HUES64 (cell line): ENCODE results near the gene ARHGEF37.
"Not testable (repeated sequence)": the region's sequence is repeated elsewhere in the genome, so short reads cannot be mapped to it uniquely, and the experiment has no call there.

ENCODE experiments used
- H3K27ac ChIP-seq: 2 replicates; pipeline ENCODE4 v1.7.0; 2013; ENCODE audit warnings: low read depth, low read length, inconsistent platforms
- H3K27me3 ChIP-seq: 2 replicates; pipeline ENCODE4 v1.6.1; 2013; ENCODE audit warnings: mild to moderate bottlenecking, low read length; ENCODE audit not compliant: insufficient read depth
- H3K36me3 ChIP-seq: 2 replicates; pipeline ENCODE4 v1.6.1; 2013; ENCODE audit warnings: mild to moderate bottlenecking, low read length; ENCODE audit not compliant: insufficient read depth
- H3K4me1 ChIP-seq: 2 replicates; pipeline ENCODE4 v1.6.1; 2013; ENCODE audit warnings: mild to moderate bottlenecking, low read length, moderate library complexity; ENCODE audit not compliant: insufficient read depth
- H3K4me3 ChIP-seq: 2 replicates; pipeline ENCODE4 v1.5.1; 2013; ENCODE audit warnings: mild to moderate bottlenecking, low read length, moderate library complexity
- H3K9ac ChIP-seq: 2 replicates; pipeline ENCODE4 v1.6.1; 2013; ENCODE audit warnings: mild to moderate bottlenecking, low read depth, low read length
- H3K9me3 ChIP-seq: 2 replicates; pipeline ENCODE4 v1.6.1; 2013; ENCODE audit warnings: low read depth, low read length; ENCODE audit not compliant: insufficient read depth
- WGBS: fragments of 150-250, 120-280 bp; methylation state at CpG from one replicate; pipeline ENCODE4 v1.1.7; 2013; ENCODE audit warnings: missing lambda C conversion rate; 5-methylcytosine and 5-hydroxymethylcytosine counted together

ARHGEF37 gene

GRCh38 chr5:149666212-149666852, 85.0 kb downstream of the ARHGEF37 start:
- no peak overlapping the region for H3K9ac ChIP-seq
- no peak overlapping the region for H3K27ac ChIP-seq
- H3K4me3 ChIP-seq, result no peak overlapping the region
- peaks cover 6% of the 10 kb centered on the region; the same call in 1 of the 2 replicates for H3K9me3 ChIP-seq
- H3K27me3 ChIP-seq, result no peaks in the 10 kb centered on the region
- 87% methylated on average over 3 of the region's 4 CpGs for WGBS
- H3K36me3 ChIP-seq, result no peaks in the 10 kb centered on the region
- no peaks in the 10 kb centered on the region for H3K4me1 ChIP-seq

- Histone ChIP-seq H3K36me3 (no peaks in the 10 kb centered on the region), H3K9me3 (peaks cover 12% of the 10 kb centered on the region; the same call in 1 of the 2 replicates), H3K27ac (no peak overlapping the region), H3K4me3 (no peak overlapping the region), H3K9ac (no peak overlapping the region), H3K27me3 (no peaks in the 10 kb centered on the region), H3K4me1 (no peaks in the 10 kb centered on the region)
- WGBS, result 41% methylated on average over 5 of the region's 7 CpGs
Observed at GRCh38 chr5:149667084-149667828, 86.0 kb downstream of the ARHGEF37 start.

GRCh38 chr5:149667829-149668330, 86.6 kb downstream of the ARHGEF37 start:
- Histone ChIP-seq H3K9me3 (peaks cover 12% of the 10 kb centered on the region; the same call in 1 of the 2 replicates), H3K36me3 (no peaks in the 10 kb centered on the region), H3K27ac (no peak overlapping the region), H3K4me3 (no peak overlapping the region), H3K4me1 (no peaks in the 10 kb centered on the region), H3K27me3 (no peaks in the 10 kb centered on the region), H3K9ac (no peak overlapping the region)
- WGBS, result 72% methylated on average over 5 of the region's 6 CpGs

- H3K4me1 ChIP-seq, H3K27ac ChIP-seq, H3K4me3 ChIP-seq, H3K36me3 ChIP-seq, H3K27me3 ChIP-seq, H3K9ac ChIP-seq: not testable (repeated sequence)
- peaks cover 12% of the 10 kb centered on the region; the same call in 1 of the 2 replicates for H3K9me3 ChIP-seq
- WGBS, result no CpG with 5 or more reads among the region's 3 CpGs
Observed at GRCh38 chr5:149669273-149669672, 88.0 kb downstream of the ARHGEF37 start.

GRCh38 chr5:149671544-149671943, 90.2 kb downstream of the ARHGEF37 start:
- no peaks in the 10 kb centered on the region for H3K4me1 ChIP-seq
- H3K36me3 ChIP-seq, result no peaks in the 10 kb centered on the region
- H3K27ac ChIP-seq, result no peak overlapping the region
- H3K4me3 ChIP-seq, result no peak overlapping the region
- H3K27me3 ChIP-seq, result no peaks in the 10 kb centered on the region
- peaks cover 12% of the 10 kb centered on the region; the same call in 1 of the 2 replicates for H3K9me3 ChIP-seq
- WGBS, result 91% methylated on average over 5 of the region's 5 CpGs
- H3K9ac ChIP-seq, result no peak overlapping the region

GRCh38 chr5:149672701-149673476, 91.6 kb downstream of the ARHGEF37 start:
- no peaks in the 10 kb centered on the region for H3K36me3 ChIP-seq
- 91% methylated on average over 7 of the region's 7 CpGs for WGBS

GRCh38 chr5:149674686-149675085, 93.4 kb downstream of the ARHGEF37 start:
- Histone ChIP-seq H3K9ac (no peak overlapping the region), H3K36me3 (no peaks in the 10 kb centered on the region), H3K4me1 (no peaks in the 10 kb centered on the region), H3K4me3 (no peak overlapping the region), H3K27ac (no peak overlapping the region), H3K27me3 (no peaks in the 10 kb centered on the region), H3K9me3 (0 out of 2 replicates have a peak, but pooled peaks cover 6% of the 10 kb centered on the region)
- no CpG with 5 or more reads among the region's 3 CpGs for WGBS

More at GRCh38 chr5:149672701-149673476, 91.6 kb downstream of the ARHGEF37 start:
- no peaks in the 10 kb centered on the region for H3K27me3 ChIP-seq
- no peak overlapping the region for H3K27ac ChIP-seq
- no peaks in the 10 kb centered on the region for H3K4me1 ChIP-seq
- H3K9me3 ChIP-seq, result peaks cover 11% of the 10 kb centered on the region; the same call in 1 of the 2 replicates
- H3K9ac ChIP-seq, result no peak overlapping the region
- no peak overlapping the region for H3K4me3 ChIP-seq

GRCh38 chr5:149675610-149676201, 94.4 kb downstream of the ARHGEF37 start:
- H3K27ac ChIP-seq, result no peak overlapping the region
- no peaks in the 10 kb centered on the region for H3K36me3 ChIP-seq
- no peak overlapping the region for H3K9ac ChIP-seq
- 87% methylated on average over 12 of the region's 12 CpGs for WGBS
- no peaks in the 10 kb centered on the region for H3K4me1 ChIP-seq
- H3K27me3 ChIP-seq, result no peaks in the 10 kb centered on the region
- H3K4me3 ChIP-seq, result no peak overlapping the region
- H3K9me3 ChIP-seq, result 0 out of 2 replicates have a peak, but pooled peaks cover 6% of the 10 kb centered on the region

GRCh38 chr5:149677731-149678130, 96.4 kb downstream of the ARHGEF37 start:
- no peak overlapping the region for H3K4me3 ChIP-seq
- H3K27me3 ChIP-seq, result no peaks in the 10 kb centered on the region
- 85% methylated on average over 7 of the region's 7 CpGs for WGBS
- H3K27ac ChIP-seq, result no peak overlapping the region
- no peaks in the 10 kb centered on the region for H3K9me3 ChIP-seq
- H3K9ac ChIP-seq, result no peak overlapping the region
- H3K4me1 ChIP-seq, result no peaks in the 10 kb centered on the region
- no peaks in the 10 kb centered on the region for H3K36me3 ChIP-seq

GRCh38 chr5:149679876-149680809, 98.8 kb downstream of the ARHGEF37 start:
- no peaks in the 10 kb centered on the region for H3K27me3 ChIP-seq
- 90% methylated on average over 7 of the region's 7 CpGs for WGBS

More at GRCh38 chr5:149679876-149680809, 98.8 kb downstream of the ARHGEF37 start:
- no peaks in the 10 kb centered on the region for H3K4me1 ChIP-seq
- no peak overlapping the region for H3K27ac ChIP-seq
- H3K4me3 ChIP-seq, result no peak overlapping the region
- H3K36me3 ChIP-seq, result no peaks in the 10 kb centered on the region
- no peaks in the 10 kb centered on the region for H3K9me3 ChIP-seq
- H3K9ac ChIP-seq, result no peak overlapping the region
